GM19043 (cell line): Measurements from ENCODE around the gene MAOB.
"Not testable (repeated sequence)": the region's sequence is repeated elsewhere in the genome, so short reads cannot be mapped to it uniquely, and the experiment has no call there.

ENCODE experiments used
- ATAC-seq: cut with Tn5 transposase; IDR thresholded peaks from one replicate; pipeline ENCODE4 v1.9.1; 2021; ENCODE audit warnings: low read depth; ENCODE audit not compliant: unreplicated experiment

The MAOB gene

GRCh38 chrX:43785930-43786591 lies 96.2 kb downstream of the MAOB start:
- ATAC-seq = no peak

GRCh38 chrX:43758044-43758443 lies 124.2 kb downstream of the MAOB start:
- ATAC-seq = no peak

GRCh38 chrX:43756076-43756475 lies 126.2 kb downstream of the MAOB start:
- no peak for ATAC-seq

DNA sequence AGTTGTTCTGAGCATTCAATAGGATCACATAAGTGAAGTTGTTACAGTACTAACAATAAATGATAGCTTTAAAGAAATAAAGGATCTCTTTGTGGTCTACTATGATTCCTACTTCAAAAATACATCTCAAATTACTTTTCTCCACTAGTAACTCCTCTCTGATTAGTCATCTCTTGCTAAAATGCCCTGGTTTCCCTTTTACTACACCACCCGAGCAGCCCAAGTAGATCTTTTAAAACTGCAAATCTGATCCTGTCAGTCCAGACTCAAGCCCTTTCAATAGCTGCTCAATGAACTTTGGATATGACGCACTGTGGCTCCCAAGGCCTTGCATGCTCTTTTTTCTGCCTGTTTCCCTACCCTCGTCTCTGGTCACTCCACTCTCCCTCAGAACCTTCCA lies 128.6 kb downstream of the MAOB start:
- ATAC-seq = no peak

DNA sequence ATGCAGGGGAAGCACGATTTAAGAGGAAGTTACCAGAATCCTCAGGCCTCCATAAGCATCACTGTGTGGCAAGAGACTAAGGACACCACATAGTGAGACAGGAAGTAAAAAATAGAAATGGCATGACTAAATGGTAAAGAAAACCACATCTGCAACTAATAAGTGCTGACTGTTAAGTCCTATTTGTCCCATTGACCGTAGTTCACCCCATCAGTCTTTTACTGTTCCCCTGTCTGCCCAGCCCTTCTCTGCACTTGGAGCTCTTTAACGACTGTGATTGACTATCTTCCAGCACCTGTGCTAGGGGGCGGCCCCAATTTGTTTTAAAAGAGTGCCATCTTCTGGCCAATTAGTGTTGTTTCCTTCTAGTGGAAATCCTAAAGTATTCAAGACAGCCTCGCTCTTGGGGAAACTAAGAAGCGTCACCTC lies 132.0 kb downstream of the MAOB start:
- ATAC-seq = no peak

DNA sequence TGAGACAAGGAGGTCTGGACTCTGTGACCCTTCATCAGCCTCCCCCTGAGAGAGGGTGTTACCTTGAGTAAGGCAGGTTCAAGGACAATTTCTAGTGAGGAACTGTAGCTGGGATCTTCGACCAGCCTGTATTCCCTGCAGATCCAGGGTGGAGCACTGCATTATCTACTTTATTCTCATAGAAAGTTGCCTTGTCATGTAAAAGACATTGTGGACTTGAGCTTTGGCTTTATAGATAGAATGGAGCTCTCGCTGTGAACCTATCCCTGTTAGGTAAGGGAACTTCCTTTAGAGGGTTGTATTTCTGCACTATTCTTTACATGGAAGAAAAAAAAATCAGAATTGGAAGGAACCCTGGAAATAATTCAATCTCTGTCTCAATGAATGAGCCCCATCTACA lies 134.8 kb downstream of the MAOB start:
- ATAC-seq = no peak

GRCh38 chrX:43745938-43746721 lies 136.1 kb downstream of the MAOB start:
- ATAC-seq = no peak

- no peak for ATAC-seq
Observed at GRCh38 chrX:43744284-43744683, 138.0 kb downstream of the MAOB start.

GRCh38 chrX:43743100-43743822 lies 139.0 kb downstream of the MAOB start:
- ATAC-seq = no peak

GRCh38 chrX:43741843-43742573 lies 140.2 kb downstream of the MAOB start:
- ATAC-seq = no peak

DNA sequence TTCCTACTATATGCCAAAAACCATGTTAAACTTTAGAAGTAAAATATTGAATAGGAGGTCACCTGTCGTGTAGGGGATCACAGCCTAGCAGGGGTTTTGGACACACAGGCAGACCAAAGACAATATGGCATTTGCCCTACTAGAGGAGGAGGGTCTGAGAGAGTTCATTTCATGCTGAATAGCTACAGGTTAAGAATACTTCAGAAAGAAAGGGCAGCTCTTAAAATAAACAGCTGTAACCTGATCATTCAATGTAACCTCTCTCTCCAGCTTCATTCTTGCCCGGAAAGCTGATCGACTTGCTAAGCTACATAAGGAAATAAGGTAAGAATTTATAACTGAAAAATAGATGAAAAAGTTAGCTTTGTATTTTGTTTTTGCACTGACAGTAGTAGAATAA lies 146.3 kb downstream of the MAOB start:
- ATAC-seq = no peak

GRCh38 chrX:43735534-43735933 lies 146.7 kb downstream of the MAOB start:
- ATAC-seq = no peak

GRCh38 chrX:43734444-43734843 lies 147.8 kb downstream of the MAOB start:
- ATAC-seq = no peak

- ATAC-seq = no peak
Observed at GRCh38 chrX:43733699-43734098, 148.6 kb downstream of the MAOB start.

DNA sequence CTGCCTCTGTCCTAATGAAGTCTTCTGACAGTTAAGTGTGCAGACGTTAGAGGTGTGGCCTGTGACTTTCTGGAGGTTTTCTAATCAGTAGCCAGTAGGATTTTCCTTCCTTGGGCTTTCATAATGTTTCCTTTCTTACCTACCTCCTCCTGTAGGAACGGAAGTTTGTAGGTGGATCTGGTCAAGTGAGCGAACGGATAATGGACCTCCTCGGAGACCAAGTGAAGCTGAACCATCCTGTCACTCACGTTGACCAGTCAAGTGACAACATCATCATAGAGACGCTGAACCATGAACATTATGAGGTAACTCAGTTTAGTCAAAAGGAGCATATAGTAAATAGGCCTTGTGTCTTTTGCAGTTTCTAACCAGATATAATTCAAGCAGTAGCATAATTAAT lies 151.2 kb downstream of the MAOB start:
- no peak for ATAC-seq

- no peak for ATAC-seq
Observed at GRCh38 chrX:43728966-43729365, 153.3 kb downstream of the MAOB start.

GRCh38 chrX:43728002-43728401 lies 154.2 kb downstream of the MAOB start:
- ATAC-seq = no peak

DNA sequence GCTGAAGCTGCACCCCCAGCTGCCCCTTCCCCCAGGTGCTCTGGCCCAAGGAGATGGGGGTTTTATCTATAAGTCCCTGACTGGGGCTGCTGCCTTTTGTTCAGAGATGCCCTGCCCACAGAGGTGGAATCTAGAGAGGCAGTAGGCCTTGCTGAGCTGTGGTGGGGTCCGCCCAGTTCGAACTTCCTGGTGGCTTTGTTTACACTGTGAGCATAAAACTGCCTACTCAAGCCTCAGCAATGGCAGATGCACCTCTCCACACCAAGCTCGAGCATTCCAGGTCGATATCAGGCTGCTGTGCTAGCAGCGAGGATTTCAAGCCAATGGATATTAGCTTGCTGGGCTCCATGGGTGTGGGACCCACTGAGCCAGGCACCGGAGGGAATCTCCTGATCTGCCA lies 155.0 kb downstream of the MAOB start:
- not testable (repeated sequence) for ATAC-seq

DNA sequence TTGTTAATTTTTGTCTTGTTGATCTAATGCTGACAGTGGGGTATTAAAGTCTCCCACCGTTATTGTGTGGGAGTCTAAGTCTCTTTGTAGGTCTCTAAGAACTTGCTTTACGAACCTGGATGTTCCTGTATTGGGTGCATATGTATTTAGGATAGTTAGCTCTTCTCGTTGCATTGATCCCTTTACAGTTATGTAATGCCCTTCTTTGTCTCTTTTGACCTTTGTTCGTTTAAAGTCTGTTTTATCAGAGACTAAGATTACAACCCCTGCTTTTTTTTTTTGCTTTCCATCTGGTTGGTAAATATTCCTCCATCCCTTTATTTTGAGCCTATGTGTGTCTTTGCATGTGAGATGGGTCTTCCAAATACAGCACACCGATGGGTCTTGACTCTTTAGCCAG lies 157.0 kb downstream of the MAOB start:
- ATAC-seq = not testable (repeated sequence)

GRCh38 chrX:43720961-43721360 lies 161.3 kb downstream of the MAOB start:
- no peak for ATAC-seq

DNA sequence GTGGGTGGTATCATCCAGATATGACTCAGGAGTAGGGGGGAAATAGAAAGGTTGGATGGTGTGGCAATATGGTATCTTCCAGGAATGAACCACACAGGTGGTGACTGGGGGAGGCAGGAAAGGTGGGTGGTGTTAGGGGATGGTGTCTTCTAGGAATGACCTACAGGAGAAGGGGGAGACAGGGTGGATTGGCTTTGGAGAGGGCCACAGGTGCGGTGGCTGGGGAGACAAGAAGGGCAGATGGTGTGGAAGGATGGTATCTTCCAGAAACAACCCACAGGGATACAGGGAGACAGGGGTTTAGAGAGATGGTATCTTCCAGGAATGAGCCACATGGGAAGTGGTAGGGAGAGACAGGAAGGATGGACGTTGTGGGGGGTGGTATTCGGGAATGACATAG lies 162.2 kb downstream of the MAOB start:
- ATAC-seq = no peak
